HepG2 (cell line): Measurements from ENCODE around the gene SEH1L. TPM values are rescaled to one million over a fixed set of nuclear protein-coding genes. Genes with fewer than 3 reads are reported as not detected.
A peak's percentile ranks its signal among the peaks of the same experiment; 100 is the strongest.

Experiments
- ATAC-seq: fragments of 200-7000 bp; cut with Tn5 transposase; 3 replicates; pipeline ENCODE4 v1.9.1; 2020; ENCODE audit warnings: mild to moderate bottlenecking, moderate library complexity
- BruUV-seq: library from RNA; stranded (reverse); fragments of 400-500 nt; replicated peaks from 2 replicates; lab custom pipeline; 2021; lab: Mats Ljungman, UMichigan
- CTCF ChIA-PET: fragments of 300-600 bp; formaldehyde crosslinking; extraction: SDS; loops from one replicate; lab custom pipeline; 2021; ENCODE audit warnings: low total read pairs, inconsistent platforms, low intra/inter-chr PET ratio; lab: Yijun Ruan, JAX
- POLR2A ChIA-PET: fragments of 350-600 bp; sonication (Branson Sonifier 250); formaldehyde crosslinking; loops from one replicate; lab custom pipeline; 2020; ENCODE audit warnings: antibody characterized with exemption, inconsistent platforms; lab: Yijun Ruan, JAX
- DNase-seq: peaks from one replicate; pipeline ENCODE4 v3.0.0-alpha.2; 2015; ENCODE audit warnings: low spot score
- FAIRE-seq: peaks from 3 replicates; lab custom pipeline; 2011; peaks lifted over from hg19 to GRCh38; lab: Jason Lieb, UNC
- H2AFZ ChIP-seq: one replicate; pipeline ENCODE4 v1.6.1; 2011; ENCODE audit warnings: low read length, inconsistent platforms
- H3K27ac ChIP-seq: fragments of 300-600 bp; 3 replicates; pipeline ENCODE4 v1.8.0; 2011; ENCODE audit warnings: mixed run types, mild to moderate bottlenecking, mixed read lengths, low read length, inconsistent platforms; ENCODE audit not compliant: insufficient read depth; ENCODE audit errors: extremely low read length
- H3K27me3 ChIP-seq, 2 experiments: fragments of 200-600 bp in 1 of 2; 2 replicates in 1 of 2; 3 replicates in 1 of 2; pipeline versions ENCODE4 v1.6.0 to v1.8.0; 2011; ENCODE audit warnings: low read length in 2 of 2, mild to moderate bottlenecking in 2 of 2, moderate library complexity in 2 of 2, inconsistent platforms in 1 of 2; ENCODE audit not compliant: insufficient read depth in 2 of 2, control insufficient read depth in 1 of 2
- H3K36me3 ChIP-seq, 2 experiments: fragments of 200-600 bp in 1 of 2; replicated peaks in 1 of 2; 2 replicates in 1 of 2; 3 replicates in 1 of 2; pipeline versions ENCODE4 v1.5.1 to v1.8.0; 2011; ENCODE audit warnings: low read length in 2 of 2, inconsistent platforms in 1 of 2; ENCODE audit not compliant: insufficient read depth in 2 of 2, control insufficient read depth in 1 of 2
- H3K4me1 ChIP-seq: 2 replicates; pipeline ENCODE4 v1.5.1; 2012; ENCODE audit warnings: low read length, inconsistent platforms; ENCODE audit not compliant: insufficient read depth
- H3K4me2 ChIP-seq: 2 replicates; pipeline ENCODE4 v1.6.0; 2011; ENCODE audit warnings: low read depth, low read length, inconsistent platforms
- H3K4me3 ChIP-seq, 3 experiments: fragments of 200-600 bp in 1 of 3; sonication (generic), shearing (Covaris generic) in 1 of 3; replicated peaks in 1 of 3; 2 replicates each; pipeline ENCODE4 v1.5.1; 2011 to 2016; ENCODE audit warnings: low read length in 3 of 3, inconsistent platforms in 2 of 3, low read depth in 2 of 3, mild to moderate bottlenecking in 2 of 3, control low read depth in 1 of 3, mixed read lengths in 1 of 3; ENCODE audit not compliant: insufficient read depth in 1 of 3
- H3K79me2 ChIP-seq: one replicate; pipeline ENCODE4 v1.6.1; 2011; ENCODE audit warnings: low read length, inconsistent platforms; ENCODE audit not compliant: insufficient read depth
- H3K9ac ChIP-seq: 2 replicates; pipeline ENCODE4 v1.6.0; 2011; ENCODE audit warnings: mild to moderate bottlenecking, low read depth, low read length, inconsistent platforms; ENCODE audit not compliant: insufficient read depth
- H3K9me3 ChIP-seq: 2 replicates; pipeline ENCODE4 v1.5.1; 2012; ENCODE audit warnings: mild to moderate bottlenecking, low read length
- H4K20me1 ChIP-seq: 2 replicates; pipeline ENCODE4 v1.6.0; 2011; ENCODE audit warnings: inconsistent platforms, mild to moderate bottlenecking, low read length, moderate library complexity; ENCODE audit not compliant: insufficient read depth
- BRCA1 ChIP-seq: sonication (generic); formaldehyde crosslinking; IDR thresholded peaks from 2 replicates; pipeline ENCODE4 v1.4.0; 2020; ENCODE audit warnings: missing genetic modification reagents
- DNMT3B ChIP-seq: conservative IDR thresholded peaks from 2 replicates; pipeline ENCODE4 v1.6.1; 2016; ENCODE audit warnings: missing biosample characterization, control low read depth
- HDAC1 ChIP-seq: sonication (generic); formaldehyde crosslinking; IDR thresholded peaks from 2 replicates; pipeline ENCODE4 v1.5.1; 2020; ENCODE audit warnings: mild to moderate bottlenecking, missing genetic modification reagents
- KDM4B ChIP-seq: sonication (generic); formaldehyde crosslinking; IDR thresholded peaks from 2 replicates; pipeline ENCODE4 v1.4.0; 2020; ENCODE audit warnings: missing genetic modification reagents
- RBAK ChIP-seq: sonication (generic); formaldehyde crosslinking; IDR thresholded peaks from 2 replicates; pipeline ENCODE4 v1.5.1; 2020; ENCODE audit warnings: mild to moderate bottlenecking, missing genetic modification reagents
- ZKSCAN1 ChIP-seq: fragments of 150-350 bp; IDR thresholded peaks from 2 replicates; pipeline ENCODE4 v1.6.1; 2014; ENCODE audit warnings: low read length
- ZNF274 ChIP-seq: sonication (generic); formaldehyde crosslinking; IDR thresholded peaks from 2 replicates; pipeline ENCODE4 v1.5.1; 2020; ENCODE audit warnings: mild to moderate bottlenecking, missing genetic modification reagents
- ZNF629 ChIP-seq: sonication (generic); formaldehyde crosslinking; conservative IDR thresholded peaks from 2 replicates; pipeline ENCODE4 v1.5.0; 2020; ENCODE audit warnings: missing genetic modification reagents
- WGBS: methylation state at CpG from one replicate; pipeline ENCODE4 v1.1.6; 2017; ENCODE audit warnings: low lambda C conversion rate; 5-methylcytosine and 5-hydroxymethylcytosine counted together
- in situ Hi-C: cut with HindIII; loops from 2 replicates; pipeline ENCODE4 v1.10.0; 2017; ENCODE audit warnings: low pct_unique_long_range_greater_than_20kb; ENCODE audit not compliant: extremely low pct_ligation_motif_present
- intact Hi-C: fragments of 100-400 bp; cut with micrococcal nuclease; formaldehyde crosslinking; loops from one replicate; pipeline ENCODE4 v1.10.0; 2022; ENCODE audit not compliant: unreplicated experiment
- polyA plus RNA-seq, 8 experiments: library from polyadenylated mRNA; depleted of rRNA in 3 of 8; stranded (reverse) in 7 of 8; unstranded in 1 of 8; fragments of >200 nt; fragmentation: Illumina TruSeq in 4 of 8; extraction: Trizol in 4 of 8; gene quantifications; 2 replicates each; pipeline versions ENCODE4 v1.2.1 to v1.2.3, GENCODE V29; 2011 to 2016; ENCODE audit warnings: low read depth in 4 of 8, missing spikeins in 1 of 8, mixed read lengths in 1 of 8; ENCODE audit not compliant: insufficient read depth in 1 of 8
- total RNA-seq, 5 experiments: library from RNA; depleted of rRNA; stranded (reverse); fragments of >200 nt; fragmentation: Illumina TruSeq; extraction: Trizol; gene quantifications; 2 replicates each; pipeline ENCODE4 v1.2.3, GENCODE V29; 2016; ENCODE audit warnings: low read depth in 1 of 5
- TF ChIP-seq, protein P1 (sequence below): sonication (generic); formaldehyde crosslinking; IDR thresholded peaks from 2 replicates; pipeline ENCODE4 v1.4.0; 2020; ENCODE audit warnings: mild to moderate bottlenecking, missing genetic modification reagents
- TF ChIP-seq, protein P2 (sequence below): IDR thresholded peaks from 2 replicates; pipeline ENCODE4 v1.6.1; 2016
- TF ChIP-seq, protein P3 (sequence below): sonication (generic); formaldehyde crosslinking; IDR thresholded peaks from 2 replicates; pipeline ENCODE4 v1.4.0; 2020; ENCODE audit warnings: missing genetic modification reagents
- TF ChIP-seq, protein P4 (sequence below): sonication (generic); formaldehyde crosslinking; IDR thresholded peaks from 2 replicates; pipeline ENCODE4 v1.4.0; 2020; ENCODE audit warnings: mild to moderate bottlenecking, missing genetic modification reagents

Gene SEH1L
- total and polyA plus RNA-seq, 2 of the 13 experiments (the other 11 are each of a cell fraction or from before 2014, with no cell fraction given) = 59.6 to 63.5 TPM

DNA sequence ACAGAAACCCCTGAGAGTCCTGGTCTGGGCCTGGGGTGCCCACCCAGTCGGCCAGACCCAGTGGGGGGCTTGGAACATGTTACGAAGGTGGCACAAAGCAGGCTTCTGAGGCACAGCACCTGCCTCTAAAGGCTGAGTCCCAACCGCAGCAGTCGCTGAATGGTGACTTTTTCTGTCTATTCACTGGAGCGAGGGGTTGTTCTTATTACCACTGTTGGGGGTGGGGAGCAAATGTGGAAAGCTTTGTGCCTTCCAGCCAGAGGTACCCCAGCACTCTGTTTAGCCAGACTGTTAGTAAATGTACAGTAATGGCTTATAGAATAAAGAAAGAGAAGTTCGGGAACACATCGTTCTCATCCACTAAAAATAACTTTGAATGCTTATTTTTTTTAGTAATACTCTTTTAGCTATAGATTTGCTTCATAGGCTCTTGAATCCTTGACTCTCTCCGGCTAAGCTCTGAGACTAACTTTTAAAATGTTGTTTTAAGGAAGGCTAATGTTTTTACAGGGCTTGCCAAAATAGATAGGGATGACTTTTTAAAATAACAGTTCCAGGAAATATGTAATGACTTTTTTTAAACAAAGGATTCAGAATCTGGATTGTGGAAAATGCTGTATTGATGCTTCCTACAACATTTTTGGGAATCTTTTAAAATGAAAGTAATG, 40.4 kb upstream of the SEH1L start:
- POLR2A ChIA-PET = interaction anchor here (2.4 kb wide), 1 partner anchor 24 kb away, joined by 9 read pairs; the partner anchor contains the start of gene PTPN2
- peak overlapping the region; percentile 63 for H3K4me2 ChIP-seq
- TF ChIP-seq HDAC1 (no peak), RBAK (CRISPR knock-in tag) (no peak), ZNF274 (no peak), KDM4B (CRISPR knock-in tag) (no peak), ZNF629 (CRISPR knock-in tag) (no peak), DNMT3B (CRISPR knock-in tag) (no peak), ZKSCAN1 (no peak), BRCA1 (CRISPR knock-in tag) (no peak)
- TF ChIP-seq, protein P1, sequence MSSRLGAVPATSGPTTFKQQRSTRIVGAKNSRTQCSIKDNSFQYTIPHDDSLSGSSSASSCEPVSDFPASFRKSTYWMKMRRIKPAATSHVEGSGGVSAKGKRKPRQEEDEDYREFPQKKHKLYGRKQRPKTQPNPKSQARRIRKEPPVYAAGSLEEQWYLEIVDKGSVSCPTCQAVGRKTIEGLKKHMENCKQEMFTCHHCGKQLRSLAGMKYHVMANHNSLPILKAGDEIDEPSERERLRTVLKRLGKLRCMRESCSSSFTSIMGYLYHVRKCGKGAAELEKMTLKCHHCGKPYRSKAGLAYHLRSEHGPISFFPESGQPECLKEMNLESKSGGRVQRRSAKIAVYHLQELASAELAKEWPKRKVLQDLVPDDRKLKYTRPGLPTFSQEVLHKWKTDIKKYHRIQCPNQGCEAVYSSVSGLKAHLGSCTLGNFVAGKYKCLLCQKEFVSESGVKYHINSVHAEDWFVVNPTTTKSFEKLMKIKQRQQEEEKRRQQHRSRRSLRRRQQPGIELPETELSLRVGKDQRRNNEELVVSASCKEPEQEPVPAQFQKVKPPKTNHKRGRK = no peak
- TF ChIP-seq, protein P2, sequence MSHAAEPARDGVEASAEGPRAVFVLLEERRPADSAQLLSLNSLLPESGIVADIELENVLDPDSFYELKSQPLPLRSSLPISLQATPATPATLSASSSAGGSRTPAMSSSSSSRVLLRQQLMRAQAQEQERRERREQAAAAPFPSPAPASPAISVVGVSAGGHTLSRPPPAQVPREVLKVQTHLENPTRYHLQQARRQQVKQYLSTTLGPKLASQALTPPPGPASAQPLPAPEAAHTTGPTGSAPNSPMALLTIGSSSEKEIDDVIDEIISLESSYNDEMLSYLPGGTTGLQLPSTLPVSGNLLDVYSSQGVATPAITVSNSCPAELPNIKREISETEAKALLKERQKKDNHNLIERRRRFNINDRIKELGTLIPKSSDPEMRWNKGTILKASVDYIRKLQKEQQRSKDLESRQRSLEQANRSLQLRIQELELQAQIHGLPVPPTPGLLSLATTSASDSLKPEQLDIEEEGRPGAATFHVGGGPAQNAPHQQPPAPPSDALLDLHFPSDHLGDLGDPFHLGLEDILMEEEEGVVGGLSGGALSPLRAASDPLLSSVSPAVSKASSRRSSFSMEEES (CRISPR knock-in tag) = no peak
- TF ChIP-seq, protein P3, sequence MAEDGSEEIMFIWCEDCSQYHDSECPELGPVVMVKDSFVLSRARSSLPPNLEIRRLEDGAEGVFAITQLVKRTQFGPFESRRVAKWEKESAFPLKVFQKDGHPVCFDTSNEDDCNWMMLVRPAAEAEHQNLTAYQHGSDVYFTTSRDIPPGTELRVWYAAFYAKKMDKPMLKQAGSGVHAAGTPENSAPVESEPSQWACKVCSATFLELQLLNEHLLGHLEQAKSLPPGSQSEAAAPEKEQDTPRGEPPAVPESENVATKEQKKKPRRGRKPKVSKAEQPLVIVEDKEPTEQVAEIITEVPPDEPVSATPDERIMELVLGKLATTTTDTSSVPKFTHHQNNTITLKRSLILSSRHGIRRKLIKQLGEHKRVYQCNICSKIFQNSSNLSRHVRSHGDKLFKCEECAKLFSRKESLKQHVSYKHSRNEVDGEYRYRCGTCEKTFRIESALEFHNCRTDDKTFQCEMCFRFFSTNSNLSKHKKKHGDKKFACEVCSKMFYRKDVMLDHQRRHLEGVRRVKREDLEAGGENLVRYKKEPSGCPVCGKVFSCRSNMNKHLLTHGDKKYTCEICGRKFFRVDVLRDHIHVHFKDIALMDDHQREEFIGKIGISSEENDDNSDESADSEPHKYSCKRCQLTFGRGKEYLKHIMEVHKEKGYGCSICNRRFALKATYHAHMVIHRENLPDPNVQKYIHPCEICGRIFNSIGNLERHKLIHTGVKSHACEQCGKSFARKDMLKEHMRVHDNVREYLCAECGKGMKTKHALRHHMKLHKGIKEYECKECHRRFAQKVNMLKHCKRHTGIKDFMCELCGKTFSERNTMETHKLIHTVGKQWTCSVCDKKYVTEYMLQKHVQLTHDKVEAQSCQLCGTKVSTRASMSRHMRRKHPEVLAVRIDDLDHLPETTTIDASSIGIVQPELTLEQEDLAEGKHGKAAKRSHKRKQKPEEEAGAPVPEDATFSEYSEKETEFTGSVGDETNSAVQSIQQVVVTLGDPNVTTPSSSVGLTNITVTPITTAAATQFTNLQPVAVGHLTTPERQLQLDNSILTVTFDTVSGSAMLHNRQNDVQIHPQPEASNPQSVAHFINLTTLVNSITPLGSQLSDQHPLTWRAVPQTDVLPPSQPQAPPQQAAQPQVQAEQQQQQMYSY = no peak
- TF ChIP-seq, protein P4, sequence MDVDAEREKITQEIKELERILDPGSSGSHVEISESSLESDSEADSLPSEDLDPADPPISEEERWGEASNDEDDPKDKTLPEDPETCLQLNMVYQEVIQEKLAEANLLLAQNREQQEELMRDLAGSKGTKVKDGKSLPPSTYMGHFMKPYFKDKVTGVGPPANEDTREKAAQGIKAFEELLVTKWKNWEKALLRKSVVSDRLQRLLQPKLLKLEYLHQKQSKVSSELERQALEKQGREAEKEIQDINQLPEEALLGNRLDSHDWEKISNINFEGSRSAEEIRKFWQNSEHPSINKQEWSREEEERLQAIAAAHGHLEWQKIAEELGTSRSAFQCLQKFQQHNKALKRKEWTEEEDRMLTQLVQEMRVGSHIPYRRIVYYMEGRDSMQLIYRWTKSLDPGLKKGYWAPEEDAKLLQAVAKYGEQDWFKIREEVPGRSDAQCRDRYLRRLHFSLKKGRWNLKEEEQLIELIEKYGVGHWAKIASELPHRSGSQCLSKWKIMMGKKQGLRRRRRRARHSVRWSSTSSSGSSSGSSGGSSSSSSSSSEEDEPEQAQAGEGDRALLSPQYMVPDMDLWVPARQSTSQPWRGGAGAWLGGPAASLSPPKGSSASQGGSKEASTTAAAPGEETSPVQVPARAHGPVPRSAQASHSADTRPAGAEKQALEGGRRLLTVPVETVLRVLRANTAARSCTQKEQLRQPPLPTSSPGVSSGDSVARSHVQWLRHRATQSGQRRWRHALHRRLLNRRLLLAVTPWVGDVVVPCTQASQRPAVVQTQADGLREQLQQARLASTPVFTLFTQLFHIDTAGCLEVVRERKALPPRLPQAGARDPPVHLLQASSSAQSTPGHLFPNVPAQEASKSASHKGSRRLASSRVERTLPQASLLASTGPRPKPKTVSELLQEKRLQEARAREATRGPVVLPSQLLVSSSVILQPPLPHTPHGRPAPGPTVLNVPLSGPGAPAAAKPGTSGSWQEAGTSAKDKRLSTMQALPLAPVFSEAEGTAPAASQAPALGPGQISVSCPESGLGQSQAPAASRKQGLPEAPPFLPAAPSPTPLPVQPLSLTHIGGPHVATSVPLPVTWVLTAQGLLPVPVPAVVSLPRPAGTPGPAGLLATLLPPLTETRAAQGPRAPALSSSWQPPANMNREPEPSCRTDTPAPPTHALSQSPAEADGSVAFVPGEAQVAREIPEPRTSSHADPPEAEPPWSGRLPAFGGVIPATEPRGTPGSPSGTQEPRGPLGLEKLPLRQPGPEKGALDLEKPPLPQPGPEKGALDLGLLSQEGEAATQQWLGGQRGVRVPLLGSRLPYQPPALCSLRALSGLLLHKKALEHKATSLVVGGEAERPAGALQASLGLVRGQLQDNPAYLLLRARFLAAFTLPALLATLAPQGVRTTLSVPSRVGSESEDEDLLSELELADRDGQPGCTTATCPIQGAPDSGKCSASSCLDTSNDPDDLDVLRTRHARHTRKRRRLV = no peak

More for the DNA sequence above, 40.4 kb upstream of the SEH1L start:
- Histone ChIP-seq H3K4me1 (peaks cover 32% of the 10 kb centered on the region), H3K9me3 (no peaks in the 10 kb centered on the region), H3K79me2 (no peaks in the 10 kb centered on the region), H3K36me3 (no peaks in the 10 kb centered on the region), H3K9ac (no peak overlapping the region), H3K27ac (no peak overlapping the region), H4K20me1 (no peaks in the 10 kb centered on the region), H2AFZ (no peak overlapping the region), H3K27me3 (peaks cover 1 to 26% of the 10 kb centered on the region in 2 experiments; a peak in 3 of 5 replicates), H3K4me3 (peak overlapping the region in 1 of 3 experiments; percentile 54; a peak in 1 of 6 replicates)
- intact Hi-C loops (no loop called here), in situ Hi-C loops (no loop called here)
- no TSS peak for BruUV-seq
- WGBS = 31% methylated on average over 8 of the region's 8 CpGs
- CTCF ChIA-PET = no interaction called here
- no peak for FAIRE-seq
- peak; percentile 29 for ATAC-seq
- DNase-seq = no peak
